PC-9 (cell line): ENCODE results near the gene IGSF8. TPM values are rescaled to one million over a fixed set of nuclear protein-coding genes. Genes with fewer than 3 reads are reported as not detected.

Source experiments
- BruUV-seq: library from RNA; stranded (reverse); fragments of 400-500 nt; replicated peaks from 2 replicates; lab custom pipeline; 2021; lab: Mats Ljungman, UMichigan
- CTCF ChIA-PET: fragments of 300-600 bp; sonication (Branson Sonifier 250); formaldehyde crosslinking; loops from one replicate; lab custom pipeline; 2022; ENCODE audit warnings: antibody characterized with exemption; lab: Charles Lee
- POLR2A ChIA-PET: fragments of 300-600 bp; sonication (Branson Sonifier 250); formaldehyde crosslinking; loops from one replicate; lab custom pipeline; 2022; ENCODE audit warnings: antibody characterized with exemption; ENCODE audit not compliant: unreplicated experiment; lab: Charles Lee
- DNase-seq, 2 experiments: peaks; one replicate each; pipeline versions ENCODE4 v3.0.0 to v3.0.0-alpha.2; 2015 to 2022; ENCODE audit warnings: mixed read lengths in 1 of 2
- H2AFZ ChIP-seq: fragments of 200-600 bp; sonication (generic); 2 replicates; pipeline ENCODE4 v1.8.1; 2017; ENCODE audit warnings: antibody characterized with exemption
- H3F3A ChIP-seq: fragments of 200-600 bp; sonication (generic); 2 replicates; pipeline ENCODE4 v1.8.1; 2017; ENCODE audit warnings: antibody characterized with exemption, mild to moderate bottlenecking, low read depth; ENCODE audit not compliant: insufficient read depth
- H3K27ac ChIP-seq: fragments of 200-600 bp; sonication (generic); 2 replicates; pipeline ENCODE4 v1.6.1; 2016; ENCODE audit warnings: mixed run types
- H3K27me3 ChIP-seq: fragments of 200-600 bp; sonication (generic); 2 replicates; pipeline ENCODE4 v1.6.1; 2016; ENCODE audit warnings: low read depth, mixed run types; ENCODE audit not compliant: insufficient read depth
- H3K36me3 ChIP-seq: fragments of 200-600 bp; sonication (generic); 2 replicates; pipeline ENCODE4 v1.6.1; 2016; ENCODE audit warnings: low read depth, mixed run types
- H3K4me1 ChIP-seq: fragments of 200-600 bp; sonication (generic); replicated peaks from 2 replicates; pipeline ENCODE4 v1.6.1; 2016; ENCODE audit warnings: mixed run types; ENCODE audit not compliant: insufficient read depth
- H3K4me2 ChIP-seq: fragments of 200-600 bp; sonication (generic); 2 replicates; pipeline ENCODE4 v1.6.1; 2017; ENCODE audit warnings: mixed run types
- H3K4me3 ChIP-seq: fragments of 200-600 bp; sonication (generic); 2 replicates; pipeline ENCODE4 v1.6.1; 2016; ENCODE audit warnings: mixed run types
- H3K79me2 ChIP-seq: fragments of 200-600 bp; sonication (generic); 2 replicates; pipeline ENCODE4 v1.6.1; 2017; ENCODE audit warnings: low read depth, mixed run types
- H3K9me2 ChIP-seq: fragments of 200-600 bp; sonication (generic); 2 replicates; pipeline ENCODE4 v1.8.1; 2017; ENCODE audit warnings: mild to moderate bottlenecking; ENCODE audit not compliant: insufficient read depth
- H3K9me3 ChIP-seq: fragments of 200-600 bp; sonication (generic); 2 replicates; pipeline ENCODE4 v1.8.1; 2016; ENCODE audit warnings: low read depth; ENCODE audit not compliant: insufficient read depth
- H4K20me1 ChIP-seq: fragments of 200-600 bp; sonication (generic); 2 replicates; pipeline ENCODE4 v1.8.1; 2017; ENCODE audit not compliant: insufficient read depth
- EZH2 ChIP-seq: fragments of 200-600 bp; sonication (generic); IDR thresholded peaks from 2 replicates; pipeline ENCODE4 v1.8.0; 2017; ENCODE audit warnings: antibody characterized with exemption, low read depth
- intact Hi-C: fragments of 100-400 bp; cut with micrococcal nuclease; formaldehyde crosslinking; loops from one replicate; pipeline ENCODE4 v1.10.0; 2022; ENCODE audit not compliant: unreplicated experiment
- total RNA-seq: library from RNA; stranded (reverse); gene quantifications from 2 replicates; pipeline ENCODE4 v1.2.3, GENCODE V29; 2021
- TF ChIP-seq, protein P1 (sequence below): fragments of 200-600 bp; sonication (generic); conservative IDR thresholded peaks from 2 replicates; pipeline ENCODE4 v1.6.1; 2017; ENCODE audit warnings: mixed run types, antibody characterized with exemption, mild to moderate bottlenecking, moderate library complexity

IGSF8 gene
- total RNA-seq, 1 experiment from 2014 or later, result 27.4 TPM

DNA sequence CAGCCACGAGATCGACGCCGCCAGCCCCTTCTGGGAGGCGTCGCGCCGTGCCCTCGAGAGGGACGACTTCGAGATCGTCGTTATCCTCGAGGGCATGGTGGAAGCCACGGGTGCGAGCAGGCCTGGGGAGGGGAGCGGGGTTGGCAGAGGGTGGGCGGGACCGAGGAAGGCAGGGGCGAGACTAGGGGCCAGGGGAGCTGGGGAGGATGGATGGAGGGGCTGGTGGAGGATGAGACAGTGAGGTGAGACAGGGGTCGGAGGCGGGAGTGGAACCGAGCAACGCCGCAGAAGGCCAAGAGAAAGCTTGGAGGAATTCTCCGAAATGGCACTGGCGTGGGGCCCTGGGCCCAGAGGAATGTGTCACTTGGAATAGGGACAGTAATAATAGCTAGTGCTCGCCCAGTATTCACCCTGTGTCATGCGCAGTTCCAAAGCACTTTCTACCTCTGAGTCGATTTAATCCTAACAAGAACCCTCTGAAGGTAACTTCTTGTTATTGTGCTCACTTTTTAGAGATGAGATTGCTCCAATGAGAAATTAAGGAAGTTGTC lies 13.6 kb downstream of the IGSF8 start:
- Histone ChIP-seq H3K4me2 (no peak overlapping the region), H3K79me2 (no peaks in the 10 kb centered on the region), H3K9me3 (no peaks in the 10 kb centered on the region), H3K4me1 (no peaks in the 10 kb centered on the region), H3F3A (no peaks in the 10 kb centered on the region), H3K9me2 (no peaks in the 10 kb centered on the region), H4K20me1 (no peaks in the 10 kb centered on the region), H3K27ac (no peak overlapping the region), H3K4me3 (no peak overlapping the region), H2AFZ (no peak overlapping the region), H3K27me3 (peaks cover 30% of the 10 kb centered on the region), H3K36me3 (no peaks in the 10 kb centered on the region)
- intact Hi-C loops, result loop anchor here (1.0 to 10.0 kb wide), 2 partner anchors 206 to 520 kb away; no protein-coding TSS in a partner anchor
- ChIA-PET POLR2A (no interaction called here), CTCF (interaction anchor here (1.3 kb wide), 2 partner anchors 134 to 168 kb away, joined by 7 read pairs; no protein-coding TSS in a partner anchor)
- no peak for TF ChIP-seq EZH2
- TF ChIP-seq, protein P1, sequence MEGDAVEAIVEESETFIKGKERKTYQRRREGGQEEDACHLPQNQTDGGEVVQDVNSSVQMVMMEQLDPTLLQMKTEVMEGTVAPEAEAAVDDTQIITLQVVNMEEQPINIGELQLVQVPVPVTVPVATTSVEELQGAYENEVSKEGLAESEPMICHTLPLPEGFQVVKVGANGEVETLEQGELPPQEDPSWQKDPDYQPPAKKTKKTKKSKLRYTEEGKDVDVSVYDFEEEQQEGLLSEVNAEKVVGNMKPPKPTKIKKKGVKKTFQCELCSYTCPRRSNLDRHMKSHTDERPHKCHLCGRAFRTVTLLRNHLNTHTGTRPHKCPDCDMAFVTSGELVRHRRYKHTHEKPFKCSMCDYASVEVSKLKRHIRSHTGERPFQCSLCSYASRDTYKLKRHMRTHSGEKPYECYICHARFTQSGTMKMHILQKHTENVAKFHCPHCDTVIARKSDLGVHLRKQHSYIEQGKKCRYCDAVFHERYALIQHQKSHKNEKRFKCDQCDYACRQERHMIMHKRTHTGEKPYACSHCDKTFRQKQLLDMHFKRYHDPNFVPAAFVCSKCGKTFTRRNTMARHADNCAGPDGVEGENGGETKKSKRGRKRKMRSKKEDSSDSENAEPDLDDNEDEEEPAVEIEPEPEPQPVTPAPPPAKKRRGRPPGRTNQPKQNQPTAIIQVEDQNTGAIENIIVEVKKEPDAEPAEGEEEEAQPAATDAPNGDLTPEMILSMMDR, result no peak
- no peak for DNase-seq
- no TSS peak for BruUV-seq

- no peaks in the 10 kb centered on the region for H4K20me1 ChIP-seq
- H3K9me2 ChIP-seq, result no peaks in the 10 kb centered on the region
- intact Hi-C loops, result loop anchor here (10.0 kb wide), 1 partner anchor 521 kb away; no protein-coding TSS in a partner anchor
- H2AFZ ChIP-seq, result no peak overlapping the region
- H3K36me3 ChIP-seq, result no peaks in the 10 kb centered on the region
- no peaks in the 10 kb centered on the region for H3K4me1 ChIP-seq
- BruUV-seq, result no TSS peak
- CTCF ChIA-PET, result no interaction called here
- no peak overlapping the region for H3K4me3 ChIP-seq
- DNase-seq, result no peak
- H3K9me3 ChIP-seq, result no peaks in the 10 kb centered on the region
- H3F3A ChIP-seq, result no peaks in the 10 kb centered on the region
- POLR2A ChIA-PET, result no interaction called here
- peaks cover 32% of the 10 kb centered on the region for H3K27me3 ChIP-seq
- TF ChIP-seq, protein P1, result no peak; the same call in 1 of the 2 replicates
- TF ChIP-seq EZH2, result no peak
- H3K4me2 ChIP-seq, result no peak overlapping the region
- H3K79me2 ChIP-seq, result no peaks in the 10 kb centered on the region
- H3K27ac ChIP-seq, result no peak overlapping the region
Measured at GRCh38 chr1:160083968-160084770, 14.2 kb downstream of the IGSF8 start.

- Histone ChIP-seq H3K4me3 (no peak overlapping the region), H3F3A (no peaks in the 10 kb centered on the region), H3K4me1 (no peaks in the 10 kb centered on the region), H4K20me1 (no peaks in the 10 kb centered on the region), H2AFZ (no peak overlapping the region), H3K9me3 (no peaks in the 10 kb centered on the region), H3K36me3 (no peaks in the 10 kb centered on the region), H3K27me3 (peaks cover 32% of the 10 kb centered on the region), H3K27ac (no peak overlapping the region), H3K79me2 (no peaks in the 10 kb centered on the region), H3K4me2 (no peak overlapping the region), H3K9me2 (no peaks in the 10 kb centered on the region)
- TF ChIP-seq EZH2, result no peak
- TF ChIP-seq, protein P1, result no peak
- POLR2A ChIA-PET, result interaction anchor here (0.6 kb wide), 1 partner anchor 939 kb away, joined by 4 read pairs; no protein-coding TSS in a partner anchor
- CTCF ChIA-PET, result interaction anchor here (1.9 kb wide), 1 partner anchor 75 kb away, joined by 4 read pairs; no protein-coding TSS in a partner anchor
- DNase-seq, result no peak
- no TSS peak for BruUV-seq
- intact Hi-C loops, result loop anchor here (10.0 kb wide), 1 partner anchor 522 kb away; no protein-coding TSS in a partner anchor
Measured at GRCh38 chr1:160082926-160083325, 15.5 kb downstream of the IGSF8 start.
